ENCODE data around the gene TRAF3. TPM values are rescaled to one million over a fixed set of nuclear protein-coding genes. Genes with fewer than 3 reads are reported as not detected.

TRAF3 gene
- total and polyA plus RNA-seq, 3 experiments from 2014 or later = 16.3 to 62.0 (median 61.6) TPM

DNA sequence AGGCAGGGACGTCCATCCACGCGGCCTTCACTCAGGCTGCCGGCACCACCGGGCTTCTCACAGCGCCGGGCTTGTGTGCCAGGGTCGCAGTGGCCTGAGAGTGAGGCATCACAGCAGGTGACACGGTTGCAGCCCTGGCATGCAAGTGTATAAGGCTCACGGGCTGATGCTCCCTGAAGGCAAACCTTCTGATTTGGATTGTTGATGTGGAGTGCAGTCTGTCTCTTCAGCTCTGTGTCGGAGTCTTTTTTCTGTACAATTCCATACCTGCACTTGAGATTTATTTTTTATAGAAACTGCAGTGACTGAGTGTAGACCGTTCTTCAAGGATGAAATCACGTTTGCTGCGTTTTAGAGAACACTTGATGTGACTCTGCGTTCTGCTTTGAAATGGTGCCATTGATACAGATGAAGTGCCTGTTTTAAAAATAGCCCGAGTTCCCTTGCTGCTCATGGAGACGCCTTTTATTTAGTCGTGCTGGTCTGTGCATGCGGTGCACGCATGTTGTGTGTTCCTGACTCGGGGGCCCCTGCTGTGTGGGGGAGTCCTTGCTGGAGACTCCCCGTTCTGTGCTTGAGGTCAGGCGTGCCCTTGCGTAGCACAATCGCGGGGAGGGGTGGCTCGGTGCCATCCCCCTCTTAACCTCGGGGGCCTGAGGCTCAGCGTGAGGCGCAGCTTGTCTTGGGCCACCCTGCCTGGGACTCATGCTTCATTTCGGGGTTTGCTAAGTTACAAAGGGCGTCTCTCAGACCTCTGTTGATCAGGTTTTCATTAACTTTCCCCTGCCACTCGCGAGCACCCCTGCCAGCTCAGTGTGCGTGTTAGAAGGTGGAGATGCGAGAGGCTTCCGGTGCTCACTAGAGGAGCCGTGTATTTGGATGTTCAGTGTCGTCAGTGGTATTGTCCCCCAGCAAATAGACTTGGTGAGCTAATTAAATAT lies 123.7 kb downstream of the TRAF3 start:
- Histone ChIP-seq H3K36me3 (ENCODE audit: insufficient read depth, low read length) (peaks cover 3% of the 10 kb centered on the region), H3K27ac (ENCODE audit: low read depth, low read length) (no peak overlapping the region), H3K27me3 (ENCODE audit: insufficient read depth, low read length, poor library complexity, severe bottlenecking) (no peaks in the 10 kb centered on the region), H3K4me3 (ENCODE audit: low read length) (no peak overlapping the region), H3K9me3 (ENCODE audit: low read length) (no peaks in the 10 kb centered on the region), H3K4me1 (ENCODE audit: insufficient read depth, low read length) (peaks cover 17% of the 10 kb centered on the region)
- H3K27ac Mint-ChIP-seq = peak overlapping the region; percentile 7 to 93 (median 68)
- POLR2A ChIA-PET = no interaction called here
- H3K9me3 Mint-ChIP-seq = no peaks in the 10 kb centered on the region
- H3K4me1 Mint-ChIP-seq = peaks cover 17 to 18% (median 17%) of the 10 kb centered on the region in 3 donors
- peaks cover 0 to 79% (median 17%) of the 10 kb centered on the region in 3 donors for H3K36me3 Mint-ChIP-seq
- DNase-seq = peak in 2 of 5 donors; percentile 17 to 55
- peak overlapping the region in 6 of 7 donors; percentile 4 to 77 (median 41) for H3K4me3 Mint-ChIP-seq
- H3K27me3 Mint-ChIP-seq = no peaks in the 10 kb centered on the region
- CTCF ChIA-PET = interaction anchor here (1.1 kb wide), 1 partner anchor 206 kb away, joined by 3 read pairs; no protein-coding TSS in a partner anchor

DNA sequence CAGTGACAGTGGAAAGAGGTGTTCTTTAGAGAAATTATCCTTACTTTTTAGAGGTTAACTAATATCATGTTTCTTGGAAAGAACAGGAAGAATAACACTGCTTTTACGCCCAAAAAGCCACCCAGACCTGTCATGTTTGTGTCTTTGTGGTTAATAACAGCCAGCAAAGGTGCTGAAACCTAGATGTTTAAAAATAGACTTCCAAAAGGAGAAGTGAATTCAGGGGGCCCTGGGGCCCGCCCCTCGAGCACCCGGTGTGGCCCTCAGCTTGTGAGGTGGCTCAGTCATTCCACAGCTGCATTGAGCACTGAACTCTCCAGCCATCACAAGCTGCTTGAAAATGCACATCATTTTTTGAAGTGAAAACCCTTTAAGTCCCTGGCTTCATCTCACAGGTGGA lies 124.4 kb downstream of the TRAF3 start:
- peaks cover 17% of the 10 kb centered on the region for H3K4me1 ChIP-seq (ENCODE audit: insufficient read depth, low read length)
- DNase-seq = peak in 1 of 5 donors; percentile 25
- CTCF ChIA-PET = interaction anchor here (1.1 kb wide), 1 partner anchor 207 kb away, joined by 3 read pairs; no protein-coding TSS in a partner anchor
- peak overlapping the region; percentile 7 to 93 (median 68) for H3K27ac Mint-ChIP-seq
- no peaks in the 10 kb centered on the region for H3K9me3 ChIP-seq (ENCODE audit: low read length)
- POLR2A ChIA-PET = no interaction called here
- H3K36me3 Mint-ChIP-seq = peaks cover 0 to 78% (median 11%) of the 10 kb centered on the region in 3 donors
- H3K27ac ChIP-seq (ENCODE audit: low read depth, low read length) = no peak overlapping the region
- peaks cover 3% of the 10 kb centered on the region for H3K36me3 ChIP-seq (ENCODE audit: insufficient read depth, low read length)
- no peaks in the 10 kb centered on the region for H3K27me3 Mint-ChIP-seq
- H3K27me3 ChIP-seq (ENCODE audit: insufficient read depth, low read length, poor library complexity, severe bottlenecking) = no peaks in the 10 kb centered on the region
- H3K4me1 Mint-ChIP-seq = peaks cover 17 to 18% (median 17%) of the 10 kb centered on the region in 3 donors
- peak overlapping the region in 6 of 7 donors; percentile 4 to 77 (median 32) for H3K4me3 Mint-ChIP-seq
- no peaks in the 10 kb centered on the region for H3K9me3 Mint-ChIP-seq
- H3K4me3 ChIP-seq (ENCODE audit: low read length) = no peak overlapping the region

DNA sequence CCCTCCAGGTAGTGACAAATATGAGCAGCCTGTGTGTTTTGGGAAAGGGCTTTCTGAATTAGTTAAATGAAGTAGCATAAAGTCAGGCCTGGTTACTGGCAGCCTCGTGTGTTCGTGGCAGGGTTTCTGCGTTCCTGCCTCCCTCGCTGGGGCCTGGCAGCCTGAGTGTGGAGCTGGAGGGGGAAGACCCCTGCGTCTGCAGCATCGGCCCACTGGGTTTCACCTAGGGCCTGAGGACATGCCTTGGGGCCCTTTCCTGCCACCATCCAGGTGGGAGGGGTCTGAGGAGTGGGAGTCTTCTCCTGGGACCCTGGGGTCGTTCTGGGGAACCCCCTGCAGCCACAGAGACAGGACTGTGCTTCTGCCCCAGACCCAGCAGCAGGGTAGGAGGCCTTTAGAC lies 124.8 kb downstream of the TRAF3 start:
- Histone ChIP-seq H3K27me3 (ENCODE audit: insufficient read depth, low read length, poor library complexity, severe bottlenecking) (no peaks in the 10 kb centered on the region), H3K9me3 (ENCODE audit: low read length) (no peaks in the 10 kb centered on the region), H3K4me1 (ENCODE audit: insufficient read depth, low read length) (peaks cover 17% of the 10 kb centered on the region), H3K27ac (ENCODE audit: low read depth, low read length) (no peak overlapping the region), H3K4me3 (ENCODE audit: low read length) (no peak overlapping the region), H3K36me3 (ENCODE audit: insufficient read depth, low read length) (peaks cover 3% of the 10 kb centered on the region)
- H3K27me3 Mint-ChIP-seq = no peaks in the 10 kb centered on the region
- peaks cover 17 to 18% (median 17%) of the 10 kb centered on the region in 3 donors for H3K4me1 Mint-ChIP-seq
- H3K4me3 Mint-ChIP-seq = no peak overlapping the region
- H3K36me3 Mint-ChIP-seq = peaks cover 0 to 79% (median 11%) of the 10 kb centered on the region in 3 donors
- ChIA-PET POLR2A (no interaction called here), CTCF (no interaction called here)
- H3K9me3 Mint-ChIP-seq = no peaks in the 10 kb centered on the region
- peak overlapping the region in 2 of 8 donors; percentile 91 to 93 for H3K27ac Mint-ChIP-seq
- DNase-seq = no peak

DNA sequence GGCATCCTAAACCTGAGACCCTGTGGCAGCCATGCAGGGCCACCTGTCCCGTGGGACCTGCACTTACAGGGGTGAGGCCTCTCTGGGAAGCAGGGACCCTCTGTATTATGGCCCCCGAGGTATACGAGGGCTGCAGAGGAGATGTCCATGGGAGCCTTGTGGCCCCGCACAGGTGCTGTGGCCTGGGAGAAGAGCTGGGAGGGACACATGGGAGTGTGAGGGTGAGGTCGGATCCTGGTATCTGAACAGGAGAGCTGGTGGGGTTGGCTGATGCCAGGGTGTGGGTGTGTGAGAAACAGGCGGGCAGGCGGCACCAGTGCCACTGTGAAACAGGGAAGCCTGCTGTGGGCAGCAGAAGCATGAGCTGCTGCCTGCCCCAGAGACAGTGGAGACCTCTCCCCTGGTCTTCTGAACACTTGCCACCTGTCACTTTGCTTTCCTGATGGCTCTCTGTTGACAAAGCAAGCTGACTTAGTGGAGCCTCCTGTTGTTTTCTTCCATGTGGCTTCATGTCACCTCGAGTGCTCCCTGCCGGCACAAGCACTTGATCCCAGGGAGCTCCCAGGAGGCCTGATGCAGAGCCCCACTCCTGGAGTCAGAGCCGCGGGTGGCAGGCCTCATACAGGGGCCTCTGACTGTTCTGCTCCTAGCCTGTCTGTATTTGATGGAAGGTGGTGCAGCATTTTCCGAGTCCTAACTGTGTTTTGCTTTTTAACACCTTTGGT lies 125.4 kb downstream of the TRAF3 start:
- Histone ChIP-seq H3K27ac (ENCODE audit: low read depth, low read length) (no peak overlapping the region), H3K36me3 (ENCODE audit: insufficient read depth, low read length) (peaks cover 2% of the 10 kb centered on the region), H3K9me3 (ENCODE audit: low read length) (no peaks in the 10 kb centered on the region), H3K27me3 (ENCODE audit: insufficient read depth, low read length, poor library complexity, severe bottlenecking) (no peaks in the 10 kb centered on the region), H3K4me3 (ENCODE audit: low read length) (no peak overlapping the region), H3K4me1 (ENCODE audit: insufficient read depth, low read length) (peaks cover 17% of the 10 kb centered on the region)
- POLR2A ChIA-PET = no interaction called here
- peak overlapping the region in 5 of 8 donors; percentile 50 to 86 (median 69) for H3K27ac Mint-ChIP-seq
- H3K36me3 Mint-ChIP-seq = peaks cover 0 to 76% (median 11%) of the 10 kb centered on the region in 3 donors
- CTCF ChIA-PET = no interaction called here
- H3K27me3 Mint-ChIP-seq = no peaks in the 10 kb centered on the region
- H3K4me1 Mint-ChIP-seq = peaks cover 17 to 18% (median 17%) of the 10 kb centered on the region in 3 donors
- H3K9me3 Mint-ChIP-seq = no peaks in the 10 kb centered on the region
- no peak overlapping the region for H3K4me3 Mint-ChIP-seq
- DNase-seq = no peak

DNA sequence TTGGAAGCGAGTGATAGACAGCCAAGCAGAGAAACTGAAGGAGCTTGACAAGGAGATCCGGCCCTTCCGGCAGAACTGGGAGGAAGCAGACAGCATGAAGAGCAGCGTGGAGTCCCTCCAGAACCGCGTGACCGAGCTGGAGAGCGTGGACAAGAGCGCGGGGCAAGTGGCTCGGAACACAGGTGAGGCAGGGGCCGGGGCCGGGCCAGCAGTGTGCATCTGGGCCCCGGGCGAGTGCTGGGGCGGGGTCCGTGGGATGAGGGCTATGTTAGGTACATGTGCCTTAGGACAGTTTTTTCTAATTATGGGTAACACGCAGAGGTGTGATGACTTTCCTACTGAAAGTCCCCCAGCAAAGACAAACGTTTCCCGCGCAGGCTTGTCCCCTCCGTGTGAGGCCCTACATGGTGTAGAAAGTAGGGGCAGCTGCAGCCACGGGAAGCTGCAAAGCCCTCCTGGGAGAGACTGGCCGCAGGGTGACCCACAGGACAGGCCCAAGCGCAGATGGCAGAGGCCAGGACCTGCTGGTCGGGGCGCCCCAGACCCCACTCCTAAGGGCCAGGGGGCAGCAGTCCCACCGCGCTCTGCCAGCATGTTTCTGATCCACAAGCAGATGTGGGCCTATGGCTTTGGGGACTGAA lies 126.1 kb downstream of the TRAF3 start:
- no peak overlapping the region for H3K4me3 Mint-ChIP-seq
- H3K27ac ChIP-seq (ENCODE audit: low read depth, low read length) = no peak overlapping the region
- no peak overlapping the region for H3K4me3 ChIP-seq (ENCODE audit: low read length)
- CTCF ChIA-PET = no interaction called here
- no peaks in the 10 kb centered on the region for H3K36me3 ChIP-seq (ENCODE audit: insufficient read depth, low read length)
- H3K4me1 ChIP-seq (ENCODE audit: insufficient read depth, low read length) = peaks cover 17% of the 10 kb centered on the region
- H3K27me3 ChIP-seq (ENCODE audit: insufficient read depth, low read length, poor library complexity, severe bottlenecking) = no peaks in the 10 kb centered on the region
- H3K27me3 Mint-ChIP-seq = no peaks in the 10 kb centered on the region
- H3K27ac Mint-ChIP-seq = peak overlapping the region in 4 of 8 donors; percentile 50 to 89 (median 60)
- peaks cover 0 to 77% (median 9%) of the 10 kb centered on the region in 3 donors for H3K36me3 Mint-ChIP-seq
- POLR2A ChIA-PET = no interaction called here
- peaks cover 14 to 17% (median 17%) of the 10 kb centered on the region in 3 donors for H3K4me1 Mint-ChIP-seq
- no peaks in the 10 kb centered on the region for H3K9me3 Mint-ChIP-seq
- no peak for DNase-seq
- no peaks in the 10 kb centered on the region for H3K9me3 ChIP-seq (ENCODE audit: low read length)

DNA sequence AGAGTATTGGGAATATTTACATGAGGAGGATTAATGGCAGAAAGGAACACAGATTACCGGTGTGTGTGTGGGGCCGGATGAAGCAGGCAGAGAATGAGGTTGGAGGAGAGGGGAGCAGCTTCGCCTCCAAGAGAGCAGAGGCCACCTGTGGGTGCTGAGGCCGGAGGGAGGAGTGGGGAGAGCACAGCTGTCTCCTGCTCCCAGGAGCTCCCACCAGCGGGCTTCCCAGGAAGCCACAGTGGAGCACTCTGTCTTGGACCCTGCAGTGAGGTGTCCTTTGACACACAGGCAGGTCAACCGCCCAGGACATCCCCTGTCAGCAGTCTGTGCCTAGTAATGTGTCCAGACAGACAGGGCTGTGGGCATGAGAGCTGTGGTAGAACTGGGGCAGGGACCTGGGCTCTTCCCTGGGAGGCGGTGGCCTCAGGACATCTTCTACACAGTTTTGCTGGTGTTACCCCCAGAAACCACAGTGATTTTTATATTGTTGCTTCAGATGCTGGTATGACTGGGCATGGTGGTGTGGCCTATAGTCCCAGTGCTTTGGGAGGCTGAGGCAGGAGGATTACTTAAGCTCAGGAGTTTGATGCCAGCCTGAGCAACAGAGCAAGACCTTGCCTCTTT lies 126.8 kb downstream of the TRAF3 start:
- no peaks in the 10 kb centered on the region for H3K27me3 Mint-ChIP-seq
- Histone ChIP-seq H3K4me1 (ENCODE audit: insufficient read depth, low read length) (peaks cover 17% of the 10 kb centered on the region), H3K27ac (ENCODE audit: low read depth, low read length) (no peak overlapping the region), H3K9me3 (ENCODE audit: low read length) (no peaks in the 10 kb centered on the region), H3K27me3 (ENCODE audit: insufficient read depth, low read length, poor library complexity, severe bottlenecking) (no peaks in the 10 kb centered on the region), H3K36me3 (ENCODE audit: insufficient read depth, low read length) (no peaks in the 10 kb centered on the region), H3K4me3 (ENCODE audit: low read length) (no peak overlapping the region)
- H3K36me3 Mint-ChIP-seq = peaks cover 0 to 76% (median 9%) of the 10 kb centered on the region in 3 donors
- H3K4me1 Mint-ChIP-seq = peaks cover 14 to 17% (median 17%) of the 10 kb centered on the region in 3 donors
- no peak for DNase-seq
- no peaks in the 10 kb centered on the region for H3K9me3 Mint-ChIP-seq
- ChIA-PET POLR2A (no interaction called here), CTCF (interaction anchor here (1.2 kb wide), 1 partner anchor 10 kb away, joined by 3 read pairs; no protein-coding TSS in a partner anchor)
- H3K27ac Mint-ChIP-seq = peak overlapping the region in 4 of 8 donors; percentile 50 to 89 (median 68)
- no peak overlapping the region for H3K4me3 Mint-ChIP-seq

All from CD8-positive, alpha-beta memory T cell (primary cell).